Endothelial cell of umbilical vein (primary cell): Measurements from ENCODE around the gene LSM2.

ENCODE experiments used
- EZH2 ChIP-seq: IDR thresholded peaks from 2 replicates; pipeline ENCODE4 v1.6.1; 2012; ENCODE audit warnings: borderline replicate concordance, low read depth, mild to moderate bottlenecking, moderate library complexity, low read length, inconsistent platforms; ENCODE audit not compliant: severe bottlenecking
- JUN ChIP-seq: IDR thresholded peaks from 2 replicates; pipeline ENCODE4 v1.6.1; 2011; ENCODE audit warnings: borderline replicate concordance, low read depth; ENCODE audit not compliant: insufficient read length, insufficient read depth
- MAX ChIP-seq: IDR thresholded peaks from 2 replicates; pipeline ENCODE4 v1.6.1; 2011; ENCODE audit not compliant: insufficient read depth, insufficient read length
- POLR2A ChIP-seq: IDR thresholded peaks from 2 replicates; pipeline ENCODE4 v1.6.1; 2012; ENCODE audit warnings: low read depth, mild to moderate bottlenecking, control low read depth, low read length
- TF ChIP-seq, protein P1 (sequence below), 2 donors: IDR thresholded peaks; 1 replicate in 1 of 2; 2 replicates in 1 of 2; pipeline ENCODE4 v1.5.1; 2011; ENCODE audit warnings: low read length in 2 of 2, mild to moderate bottlenecking in 2 of 2, moderate library complexity in 2 of 2, control low read depth in 1 of 2, inconsistent platforms in 1 of 2, low read depth in 1 of 2; ENCODE audit not compliant: insufficient read depth in 1 of 2; ENCODE audit errors: extremely low read depth in 1 of 2

DNA sequence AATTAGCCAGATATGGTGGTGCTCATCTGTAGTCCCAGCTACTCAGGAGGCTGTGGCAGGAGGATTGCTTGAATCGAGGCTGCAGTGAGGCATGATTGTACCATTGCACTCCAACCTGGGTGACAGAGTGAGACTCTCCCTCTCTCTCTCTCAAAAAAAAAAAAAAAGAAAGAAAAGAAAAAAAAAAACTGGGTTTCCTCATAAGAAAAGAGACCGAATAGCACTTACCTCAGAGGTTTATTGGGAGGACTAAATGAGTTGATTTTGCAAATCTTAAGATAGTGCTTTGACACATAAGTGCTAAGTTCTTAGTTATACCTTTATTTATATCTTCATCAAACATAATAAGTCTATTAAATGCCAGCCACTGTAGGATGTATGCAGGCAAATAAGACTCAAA lies 35.9 kb downstream of the LSM2 start:
- TF ChIP-seq, protein P1, sequence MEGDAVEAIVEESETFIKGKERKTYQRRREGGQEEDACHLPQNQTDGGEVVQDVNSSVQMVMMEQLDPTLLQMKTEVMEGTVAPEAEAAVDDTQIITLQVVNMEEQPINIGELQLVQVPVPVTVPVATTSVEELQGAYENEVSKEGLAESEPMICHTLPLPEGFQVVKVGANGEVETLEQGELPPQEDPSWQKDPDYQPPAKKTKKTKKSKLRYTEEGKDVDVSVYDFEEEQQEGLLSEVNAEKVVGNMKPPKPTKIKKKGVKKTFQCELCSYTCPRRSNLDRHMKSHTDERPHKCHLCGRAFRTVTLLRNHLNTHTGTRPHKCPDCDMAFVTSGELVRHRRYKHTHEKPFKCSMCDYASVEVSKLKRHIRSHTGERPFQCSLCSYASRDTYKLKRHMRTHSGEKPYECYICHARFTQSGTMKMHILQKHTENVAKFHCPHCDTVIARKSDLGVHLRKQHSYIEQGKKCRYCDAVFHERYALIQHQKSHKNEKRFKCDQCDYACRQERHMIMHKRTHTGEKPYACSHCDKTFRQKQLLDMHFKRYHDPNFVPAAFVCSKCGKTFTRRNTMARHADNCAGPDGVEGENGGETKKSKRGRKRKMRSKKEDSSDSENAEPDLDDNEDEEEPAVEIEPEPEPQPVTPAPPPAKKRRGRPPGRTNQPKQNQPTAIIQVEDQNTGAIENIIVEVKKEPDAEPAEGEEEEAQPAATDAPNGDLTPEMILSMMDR (IDR thresholded peaks at IDR 0.05; ENCODE audit: extremely low read depth in 1 of 2, insufficient read depth in 1 of 2, low read depth in 1 of 2, low read length in 2 of 2): no peak
- TF ChIP-seq JUN (no peak), POLR2A (no peak), MAX (no peak), EZH2 (no peak)
